SK-N-SH treated with all-trans-retinoic acid at 6 μM for 48 hours (cell line): ENCODE results near the gene DDN.

Source experiments
- ATAC-seq: fragments of 200-7000 bp; cut with Tn5 transposase; 3 replicates; pipeline ENCODE4 v1.9.1; 2020; ENCODE audit warnings: mild to moderate bottlenecking, moderate library complexity
- CSRNP3 ChIP-seq: fragments of 250-450 bp; sonication (Bioruptor Pico); IDR thresholded peaks from 2 replicates; pipeline ENCODE4 v1.5.1; 2021; ENCODE audit warnings: mild to moderate bottlenecking, moderate library complexity
- ESRRG ChIP-seq: fragments of 250-450 bp; sonication (Bioruptor Pico); IDR thresholded peaks from 2 replicates; pipeline ENCODE4 v1.6.1; 2021; ENCODE audit warnings: mild to moderate bottlenecking
- GLIS3 ChIP-seq: fragments of 250-450 bp; sonication (Bioruptor Pico); IDR thresholded peaks from 2 replicates; pipeline ENCODE4 v1.5.0; 2020; ENCODE audit warnings: mild to moderate bottlenecking, moderate library complexity
- RARB ChIP-seq: fragments of 250-450 bp; sonication (Bioruptor Pico); IDR thresholded peaks from 2 replicates; pipeline ENCODE4 v1.8.0; 2021; ENCODE audit warnings: mild to moderate bottlenecking, moderate library complexity
- TCF4 ChIP-seq: fragments of 250-450 bp; sonication (Bioruptor Pico); IDR thresholded peaks from 2 replicates; pipeline ENCODE4 v1.8.0; 2021; ENCODE audit warnings: mild to moderate bottlenecking, moderate library complexity, borderline replicate concordance
- TSHZ2 ChIP-seq: fragments of 250-450 bp; sonication (Bioruptor Pico); IDR thresholded peaks from 2 replicates; pipeline ENCODE4 v1.5.0; 2020; ENCODE audit warnings: mild to moderate bottlenecking, moderate library complexity
- ZFP3 ChIP-seq: fragments of 250-450 bp; sonication (Bioruptor Pico); IDR thresholded peaks from 2 replicates; pipeline ENCODE4 v1.5.0; 2020; ENCODE audit warnings: mild to moderate bottlenecking, moderate library complexity
- ZFP30 ChIP-seq: fragments of 450-650 bp; formaldehyde crosslinking; IDR thresholded peaks from 2 replicates; pipeline ENCODE4 v1.5.0; 2022; ENCODE audit warnings: mild to moderate bottlenecking, moderate library complexity
- ZNF8 ChIP-seq: fragments of 450-650 bp; formaldehyde crosslinking; IDR thresholded peaks from 2 replicates; pipeline ENCODE4 v1.5.0; 2020; ENCODE audit warnings: mild to moderate bottlenecking, moderate library complexity
- TF ChIP-seq, protein P1 (sequence below): fragments of 250-450 bp; sonication (Bioruptor Pico); IDR thresholded peaks from 2 replicates; pipeline ENCODE4 v1.5.1; 2020; ENCODE audit warnings: low read depth, mild to moderate bottlenecking, moderate library complexity
- TF ChIP-seq, protein P2 (sequence below): fragments of 250-450 bp; sonication (Bioruptor Pico); IDR thresholded peaks from 2 replicates; pipeline ENCODE4 v1.8.0; 2020; ENCODE audit warnings: mild to moderate bottlenecking, moderate library complexity, borderline replicate concordance
- TF ChIP-seq, protein P3 (sequence below): fragments of 250-450 bp; sonication (Bioruptor Pico); IDR thresholded peaks from 2 replicates; pipeline ENCODE4 v1.8.0; 2021; ENCODE audit warnings: low read depth, mild to moderate bottlenecking, moderate library complexity, borderline replicate concordance

The DDN gene

DNA sequence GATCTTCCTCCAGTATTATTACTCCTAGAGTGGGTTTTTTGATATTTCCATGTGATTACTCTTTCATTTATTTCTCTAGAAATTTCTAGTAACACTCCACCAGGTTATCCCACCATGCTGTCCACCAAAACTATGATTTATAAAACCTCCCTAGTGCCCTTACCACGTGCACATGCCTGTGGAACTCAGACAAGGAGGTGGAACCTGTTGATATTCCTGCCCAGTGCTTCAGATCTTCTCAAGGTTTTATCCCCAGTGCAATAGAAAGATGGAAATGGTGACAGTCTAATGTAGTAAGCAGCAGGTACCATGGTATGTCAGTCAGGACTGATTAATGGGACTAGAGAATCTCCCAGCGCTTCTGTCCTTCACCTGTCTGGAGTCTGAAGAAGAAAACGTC lies 38.3 kb downstream of the DDN start (continued):
- TF ChIP-seq TSHZ2, result no peak
- TF ChIP-seq TCF4, result no peak
- TF ChIP-seq, protein P1, sequence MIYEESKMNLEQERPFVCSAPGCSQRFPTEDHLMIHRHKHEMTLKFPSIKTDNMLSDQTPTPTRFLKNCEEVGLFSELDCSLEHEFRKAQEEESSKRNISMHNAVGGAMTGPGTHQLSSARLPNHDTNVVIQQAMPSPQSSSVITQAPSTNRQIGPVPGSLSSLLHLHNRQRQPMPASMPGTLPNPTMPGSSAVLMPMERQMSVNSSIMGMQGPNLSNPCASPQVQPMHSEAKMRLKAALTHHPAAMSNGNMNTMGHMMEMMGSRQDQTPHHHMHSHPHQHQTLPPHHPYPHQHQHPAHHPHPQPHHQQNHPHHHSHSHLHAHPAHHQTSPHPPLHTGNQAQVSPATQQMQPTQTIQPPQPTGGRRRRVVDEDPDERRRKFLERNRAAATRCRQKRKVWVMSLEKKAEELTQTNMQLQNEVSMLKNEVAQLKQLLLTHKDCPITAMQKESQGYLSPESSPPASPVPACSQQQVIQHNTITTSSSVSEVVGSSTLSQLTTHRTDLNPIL (CRISPR knock-in tag), result no peak

GRCh38 chr12:48958049-48958388 lies 41.2 kb downstream of the DDN start:
- ATAC-seq, result no peak
- no peak for TF ChIP-seq ESRRG (CRISPR knock-in tag)
- TF ChIP-seq, protein P2, sequence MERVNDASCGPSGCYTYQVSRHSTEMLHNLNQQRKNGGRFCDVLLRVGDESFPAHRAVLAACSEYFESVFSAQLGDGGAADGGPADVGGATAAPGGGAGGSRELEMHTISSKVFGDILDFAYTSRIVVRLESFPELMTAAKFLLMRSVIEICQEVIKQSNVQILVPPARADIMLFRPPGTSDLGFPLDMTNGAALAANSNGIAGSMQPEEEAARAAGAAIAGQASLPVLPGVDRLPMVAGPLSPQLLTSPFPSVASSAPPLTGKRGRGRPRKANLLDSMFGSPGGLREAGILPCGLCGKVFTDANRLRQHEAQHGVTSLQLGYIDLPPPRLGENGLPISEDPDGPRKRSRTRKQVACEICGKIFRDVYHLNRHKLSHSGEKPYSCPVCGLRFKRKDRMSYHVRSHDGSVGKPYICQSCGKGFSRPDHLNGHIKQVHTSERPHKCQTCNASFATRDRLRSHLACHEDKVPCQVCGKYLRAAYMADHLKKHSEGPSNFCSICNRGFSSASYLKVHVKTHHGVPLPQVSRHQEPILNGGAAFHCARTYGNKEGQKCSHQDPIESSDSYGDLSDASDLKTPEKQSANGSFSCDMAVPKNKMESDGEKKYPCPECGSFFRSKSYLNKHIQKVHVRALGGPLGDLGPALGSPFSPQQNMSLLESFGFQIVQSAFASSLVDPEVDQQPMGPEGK (CRISPR knock-in tag), result no peak
- no peak for TF ChIP-seq RARB (CRISPR knock-in tag)
- TF ChIP-seq ZFP30 (CRISPR knock-in tag), result no peak
- no peak for TF ChIP-seq GLIS3 (CRISPR knock-in tag)
- no peak for TF ChIP-seq CSRNP3

GRCh38 chr12:48957141-48958048 lies 41.8 kb downstream of the DDN start, which contains the start of gene ARF3:
Gene ARF3, minus strand, starts transcription at chr12:48957487. Its CDS starts 16,392 bp downstream, at chr12:48941095.
- ATAC-seq, result peak; percentile 92
- peak; percentile 25; the same call in 1 of the 2 replicates for TF ChIP-seq ZNF8 (CRISPR knock-in tag)
- TF ChIP-seq, protein P3, sequence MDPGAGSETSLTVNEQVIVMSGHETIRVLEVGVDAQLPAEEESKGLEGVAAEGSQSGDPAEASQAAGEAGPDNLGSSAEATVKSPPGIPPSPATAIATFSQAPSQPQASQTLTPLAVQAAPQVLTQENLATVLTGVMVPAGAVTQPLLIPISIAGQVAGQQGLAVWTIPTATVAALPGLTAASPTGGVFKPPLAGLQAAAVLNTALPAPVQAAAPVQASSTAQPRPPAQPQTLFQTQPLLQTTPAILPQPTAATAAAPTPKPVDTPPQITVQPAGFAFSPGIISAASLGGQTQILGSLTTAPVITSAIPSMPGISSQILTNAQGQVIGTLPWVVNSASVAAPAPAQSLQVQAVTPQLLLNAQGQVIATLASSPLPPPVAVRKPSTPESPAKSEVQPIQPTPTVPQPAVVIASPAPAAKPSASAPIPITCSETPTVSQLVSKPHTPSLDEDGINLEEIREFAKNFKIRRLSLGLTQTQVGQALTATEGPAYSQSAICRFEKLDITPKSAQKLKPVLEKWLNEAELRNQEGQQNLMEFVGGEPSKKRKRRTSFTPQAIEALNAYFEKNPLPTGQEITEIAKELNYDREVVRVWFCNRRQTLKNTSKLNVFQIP (CRISPR knock-in tag), result no peak
- TF ChIP-seq, protein P2 (CRISPR knock-in tag), result no peak

DNA sequence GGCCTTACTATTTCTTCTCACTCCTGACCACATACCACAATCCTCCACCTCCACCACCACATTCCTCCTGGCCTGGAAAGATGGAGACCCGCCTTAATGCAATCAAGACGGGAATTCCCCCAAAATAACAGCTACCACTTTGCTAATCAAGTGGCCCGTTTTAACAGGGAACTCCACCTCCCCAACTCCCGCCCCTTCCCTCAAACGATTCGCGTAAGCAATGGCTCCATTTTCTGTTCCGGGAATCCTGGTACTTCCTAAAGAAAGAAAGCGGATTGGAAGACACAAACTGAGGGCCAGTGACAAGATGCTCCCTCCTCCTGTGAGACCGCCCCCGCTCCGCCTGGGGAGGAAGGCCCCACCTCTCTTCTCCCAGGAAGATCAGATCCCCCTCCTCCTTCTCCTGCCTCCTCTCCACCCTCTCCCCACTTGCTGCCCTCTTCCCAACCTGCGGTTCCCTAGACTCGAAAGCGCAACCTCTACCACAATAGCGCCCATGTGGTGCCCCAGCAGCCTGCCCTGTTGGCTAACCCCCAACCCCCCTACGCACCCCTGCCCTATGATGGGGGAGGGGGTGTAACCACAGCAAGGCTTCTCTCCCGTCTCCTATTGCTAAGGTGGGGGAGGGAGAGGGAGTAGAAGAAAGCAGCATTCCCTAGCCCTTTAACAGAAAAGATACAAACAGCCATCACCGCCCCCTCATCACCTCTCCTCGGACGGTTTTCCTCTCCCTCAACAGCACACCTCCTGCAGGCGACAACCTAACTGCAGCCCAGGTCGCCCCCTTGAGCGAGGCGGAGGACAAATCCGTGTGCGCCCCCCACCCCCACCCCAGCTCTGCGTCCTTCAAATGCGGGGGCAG lies 42.7 kb downstream of the DDN start:
- ATAC-seq, result peak; percentile 90
- TF ChIP-seq ZFP3 (0 out of 2 replicates have a peak, but pooled peaks have one; percentile 22), ZFP30 (CRISPR knock-in tag) (no peak)
- TF ChIP-seq, protein P2 (CRISPR knock-in tag), result 0 out of 2 replicates have a peak, but pooled peaks have one; percentile 35
